Measurements from ENCODE around the gene HBS1L. TPM values are rescaled to one million over a fixed set of nuclear protein-coding genes. Genes with fewer than 3 reads are reported as not detected.

HBS1L gene
- polyA plus RNA-seq, 1 donor from 2014 or later = 38.0 TPM

GRCh38 chr6:135087403-135087802 is 32.8 kb upstream of the HBS1L start:
- peaks cover 0 to 3% (median 2%) of the 10 kb centered on the region in 3 donors for H3K9me3 Mint-ChIP-seq
- H3K27ac Mint-ChIP-seq = peak overlapping the region in 1 of 3 donors; percentile 18
- no peaks in the 10 kb centered on the region for H3K36me3 Mint-ChIP-seq
- peaks cover 13 to 23% (median 13%) of the 10 kb centered on the region in 3 donors for H3K4me1 Mint-ChIP-seq
- H3K27me3 Mint-ChIP-seq = peaks cover 5% of the 10 kb centered on the region
- H3K4me3 Mint-ChIP-seq = peak overlapping the region in 1 of 4 donors; percentile 24

GRCh38 chr6:135086414-135086764 is 31.8 kb upstream of the HBS1L start:
- H3K27ac Mint-ChIP-seq = no peak overlapping the region

GRCh38 chr6:135085700-135086413 is 31.2 kb upstream of the HBS1L start:
- peaks cover 13 to 23% (median 13%) of the 10 kb centered on the region in 3 donors for H3K4me1 Mint-ChIP-seq
- peaks cover 7% of the 10 kb centered on the region for H3K27me3 Mint-ChIP-seq
- H3K27ac Mint-ChIP-seq = no peak overlapping the region
- H3K9me3 Mint-ChIP-seq = peaks cover 4 to 8% (median 6%) of the 10 kb centered on the region in 3 donors
- no peaks in the 10 kb centered on the region for H3K36me3 Mint-ChIP-seq
- H3K4me3 Mint-ChIP-seq = peak overlapping the region in 3 of 4 donors; percentile 4 to 89 (median 61)

More at GRCh38 chr6:135086414-135086764, 31.8 kb upstream of the HBS1L start:
- Mint-ChIP-seq H3K4me1 (peaks cover 13 to 23% (median 13%) of the 10 kb centered on the region in 3 donors), H3K4me3 (peak overlapping the region; percentile 4 to 89 (median 44)), H3K36me3 (no peaks in the 10 kb centered on the region), H3K27me3 (peaks cover 7% of the 10 kb centered on the region), H3K9me3 (peaks cover 4 to 8% (median 6%) of the 10 kb centered on the region in 3 donors)

- Mint-ChIP-seq H3K9me3 (peaks cover 4 to 8% (median 7%) of the 10 kb centered on the region in 3 donors), H3K36me3 (no peaks in the 10 kb centered on the region), H3K4me1 (peaks cover 13 to 23% (median 13%) of the 10 kb centered on the region in 3 donors), H3K27ac (no peak overlapping the region), H3K4me3 (no peak overlapping the region), H3K27me3 (peaks cover 7% of the 10 kb centered on the region)
These were observed 30.3 kb upstream of the HBS1L start for GRCh38 chr6:135084916-135085269.

- peaks cover 13 to 21% (median 13%) of the 10 kb centered on the region in 3 donors for H3K4me1 Mint-ChIP-seq
- H3K27me3 Mint-ChIP-seq = peaks cover 7% of the 10 kb centered on the region
- no peak overlapping the region for H3K27ac Mint-ChIP-seq
- no peak overlapping the region for H3K4me3 Mint-ChIP-seq
- peaks cover 4 to 8% (median 7%) of the 10 kb centered on the region in 3 donors for H3K9me3 Mint-ChIP-seq
- H3K36me3 Mint-ChIP-seq = no peaks in the 10 kb centered on the region
These were observed 29.6 kb upstream of the HBS1L start for GRCh38 chr6:135084001-135084915.

GRCh38 chr6:135081966-135082365 is 27.3 kb upstream of the HBS1L start:
- H3K4me1 Mint-ChIP-seq = peaks cover 5 to 9% (median 7%) of the 10 kb centered on the region in 3 donors
- peaks cover 2% of the 10 kb centered on the region for H3K27me3 Mint-ChIP-seq
- H3K27ac Mint-ChIP-seq = no peak overlapping the region
- H3K9me3 Mint-ChIP-seq = peaks cover 2 to 8% (median 7%) of the 10 kb centered on the region in 3 donors
- no peaks in the 10 kb centered on the region for H3K36me3 Mint-ChIP-seq
- H3K4me3 Mint-ChIP-seq = peak overlapping the region in 1 of 4 donors; percentile 25

GRCh38 chr6:135075018-135075417 is 20.4 kb upstream of the HBS1L start:
- Mint-ChIP-seq H3K9me3 (no peaks in the 10 kb centered on the region), H3K4me1 (peaks cover 0 to 5% (median 0%) of the 10 kb centered on the region in 3 donors), H3K4me3 (no peak overlapping the region), H3K27me3 (peaks cover 4% of the 10 kb centered on the region), H3K36me3 (no peaks in the 10 kb centered on the region), H3K27ac (no peak overlapping the region)

- Mint-ChIP-seq H3K9me3 (no peaks in the 10 kb centered on the region), H3K4me3 (no peak overlapping the region), H3K27me3 (peaks cover 4% of the 10 kb centered on the region), H3K36me3 (no peaks in the 10 kb centered on the region), H3K4me1 (peaks cover 0 to 5% (median 0%) of the 10 kb centered on the region in 3 donors), H3K27ac (no peak overlapping the region)
These were observed 19.3 kb upstream of the HBS1L start for GRCh38 chr6:135073756-135074393.

- H3K27ac Mint-ChIP-seq = no peak overlapping the region
- peaks cover 4% of the 10 kb centered on the region for H3K27me3 Mint-ChIP-seq
- no peak overlapping the region for H3K4me3 Mint-ChIP-seq
- no peaks in the 10 kb centered on the region for H3K36me3 Mint-ChIP-seq
- no peaks in the 10 kb centered on the region for H3K9me3 Mint-ChIP-seq
- peaks cover 0 to 5% (median 0%) of the 10 kb centered on the region in 3 donors for H3K4me1 Mint-ChIP-seq
These were observed 18.6 kb upstream of the HBS1L start for GRCh38 chr6:135073217-135073616.

GRCh38 chr6:135072753-135073152 is 18.1 kb upstream of the HBS1L start:
- Mint-ChIP-seq H3K9me3 (no peaks in the 10 kb centered on the region), H3K4me1 (peaks cover 0 to 5% (median 0%) of the 10 kb centered on the region in 3 donors), H3K27ac (no peak overlapping the region), H3K4me3 (no peak overlapping the region), H3K36me3 (no peaks in the 10 kb centered on the region), H3K27me3 (peaks cover 4% of the 10 kb centered on the region)

- no peaks in the 10 kb centered on the region for H3K9me3 Mint-ChIP-seq
- H3K36me3 Mint-ChIP-seq = peaks cover 1% of the 10 kb centered on the region
- H3K27ac Mint-ChIP-seq = no peak overlapping the region
- peaks cover 2% of the 10 kb centered on the region for H3K27me3 Mint-ChIP-seq
- peaks cover 0 to 2% (median 0%) of the 10 kb centered on the region in 3 donors for H3K4me1 Mint-ChIP-seq
- H3K4me3 Mint-ChIP-seq = no peak overlapping the region
These were observed 16.9 kb upstream of the HBS1L start for GRCh38 chr6:135071541-135071940.

GRCh38 chr6:135067911-135068310 is 13.3 kb upstream of the HBS1L start:
- no peaks in the 10 kb centered on the region for H3K27me3 Mint-ChIP-seq
- H3K9me3 Mint-ChIP-seq = no peaks in the 10 kb centered on the region
- H3K27ac Mint-ChIP-seq = no peak overlapping the region
- H3K36me3 Mint-ChIP-seq = peaks cover 1% of the 10 kb centered on the region
- no peak overlapping the region for H3K4me3 Mint-ChIP-seq
- H3K4me1 Mint-ChIP-seq = peaks cover 0 to 7% (median 2%) of the 10 kb centered on the region in 3 donors

GRCh38 chr6:135066806-135067205 is 12.2 kb upstream of the HBS1L start:
- Mint-ChIP-seq H3K27ac (no peak overlapping the region), H3K27me3 (no peaks in the 10 kb centered on the region), H3K4me3 (no peak overlapping the region), H3K36me3 (peaks cover 1% of the 10 kb centered on the region), H3K4me1 (peaks cover 2 to 7% (median 6%) of the 10 kb centered on the region in 3 donors), H3K9me3 (no peaks in the 10 kb centered on the region)

- Mint-ChIP-seq H3K4me1 (peaks cover 2 to 7% (median 6%) of the 10 kb centered on the region in 3 donors), H3K27me3 (no peaks in the 10 kb centered on the region), H3K4me3 (no peak overlapping the region), H3K36me3 (peaks cover 1% of the 10 kb centered on the region), H3K9me3 (no peaks in the 10 kb centered on the region), H3K27ac (no peak overlapping the region)
These were observed 11.8 kb upstream of the HBS1L start for GRCh38 chr6:135066397-135066796.

- H3K4me3 Mint-ChIP-seq = no peak overlapping the region
- H3K36me3 Mint-ChIP-seq = peaks cover 1% of the 10 kb centered on the region
These were observed 10.0 kb upstream of the HBS1L start for GRCh38 chr6:135064586-135064985.

More at GRCh38 chr6:135064586-135064985, 10.0 kb upstream of the HBS1L start:
- Mint-ChIP-seq H3K9me3 (no peaks in the 10 kb centered on the region), H3K27me3 (no peaks in the 10 kb centered on the region), H3K27ac (no peak overlapping the region), H3K4me1 (peaks cover 2 to 7% (median 6%) of the 10 kb centered on the region in 3 donors)
